GM19463 (cell line): ENCODE measurements around the gene EXOSC5.
"Not testable (repeated sequence)": the region's sequence is repeated elsewhere in the genome, so short reads cannot be mapped to it uniquely, and the experiment has no call there.

Experiments
- ATAC-seq: cut with Tn5 transposase; IDR thresholded peaks from one replicate; pipeline ENCODE4 v1.9.1; 2021; ENCODE audit warnings: mild to moderate bottlenecking, moderate library complexity; ENCODE audit not compliant: unreplicated experiment

The EXOSC5 gene

GRCh38 chr19:41408846-41409245 lies 11.7 kb upstream of the EXOSC5 start:
- not testable (repeated sequence) for ATAC-seq

GRCh38 chr19:41408256-41408655 lies 11.1 kb upstream of the EXOSC5 start:
- no peak for ATAC-seq

GRCh38 chr19:41407271-41407670 lies 10.1 kb upstream of the EXOSC5 start:
- no peak for ATAC-seq

GRCh38 chr19:41405776-41406175 lies 8.6 kb upstream of the EXOSC5 start:
- ATAC-seq: no peak

GRCh38 chr19:41403181-41403970 lies 6.2 kb upstream of the EXOSC5 start:
- ATAC-seq: no peak

GRCh38 chr19:41402010-41402409 lies 4.9 kb upstream of the EXOSC5 start:
- no peak for ATAC-seq

GRCh38 chr19:41401483-41401882 lies 4.3 kb upstream of the EXOSC5 start:
- ATAC-seq: no peak

- ATAC-seq: no peak
Measured at GRCh38 chr19:41399525-41399924, 2.4 kb upstream of the EXOSC5 start.

- ATAC-seq: no peak
Measured at GRCh38 chr19:41399091-41399490, 1.9 kb upstream of the EXOSC5 start.

GRCh38 chr19:41398598-41398997 lies 1.4 kb upstream of the EXOSC5 start:
- no peak for ATAC-seq

- ATAC-seq: no peak
Measured at GRCh38 chr19:41398050-41398418, 875 bp upstream of the EXOSC5 start.

- ATAC-seq: no peak
Measured at GRCh38 chr19:41395355-41395754, 1.8 kb downstream of the EXOSC5 start.

- ATAC-seq: no peak
Measured at GRCh38 chr19:41392775-41393174, 4.4 kb downstream of the EXOSC5 start.

- ATAC-seq: no peak
Measured at GRCh38 chr19:41391618-41392017, 5.5 kb downstream of the EXOSC5 start.

GRCh38 chr19:41386442-41386841 lies 10.7 kb downstream of the EXOSC5 start:
- no peak for ATAC-seq

- ATAC-seq: no peak
Measured at GRCh38 chr19:41384351-41384750, 12.8 kb downstream of the EXOSC5 start.

GRCh38 chr19:41381536-41381935 lies 15.6 kb downstream of the EXOSC5 start:
- ATAC-seq: not testable (repeated sequence)

GRCh38 chr19:41377977-41378709 lies 19.0 kb downstream of the EXOSC5 start:
- ATAC-seq: no peak

GRCh38 chr19:41376998-41377365 lies 20.2 kb downstream of the EXOSC5 start:
- no peak for ATAC-seq

GRCh38 chr19:41376241-41376997 lies 20.7 kb downstream of the EXOSC5 start, which contains the start of gene TMEM91:
Gene TMEM91, plus strand, starts transcription at chr19:41376533. Its CDS starts 1,777 bp downstream, at chr19:41378310.
- ATAC-seq: no peak

- no peak for ATAC-seq
Measured at GRCh38 chr19:41373993-41374392, 23.2 kb downstream of the EXOSC5 start.

- ATAC-seq: no peak
Measured at GRCh38 chr19:41372501-41372900, 24.7 kb downstream of the EXOSC5 start.
